ENCODE results near the gene FAAP20.

Gene FAAP20

GRCh38 chr1:2194898-2195673, 514 bp upstream of the FAAP20 start:
- DNase-seq (ENCODE audit: low read depth in 2 of 2) = peak; percentile 78 to 79

DNA sequence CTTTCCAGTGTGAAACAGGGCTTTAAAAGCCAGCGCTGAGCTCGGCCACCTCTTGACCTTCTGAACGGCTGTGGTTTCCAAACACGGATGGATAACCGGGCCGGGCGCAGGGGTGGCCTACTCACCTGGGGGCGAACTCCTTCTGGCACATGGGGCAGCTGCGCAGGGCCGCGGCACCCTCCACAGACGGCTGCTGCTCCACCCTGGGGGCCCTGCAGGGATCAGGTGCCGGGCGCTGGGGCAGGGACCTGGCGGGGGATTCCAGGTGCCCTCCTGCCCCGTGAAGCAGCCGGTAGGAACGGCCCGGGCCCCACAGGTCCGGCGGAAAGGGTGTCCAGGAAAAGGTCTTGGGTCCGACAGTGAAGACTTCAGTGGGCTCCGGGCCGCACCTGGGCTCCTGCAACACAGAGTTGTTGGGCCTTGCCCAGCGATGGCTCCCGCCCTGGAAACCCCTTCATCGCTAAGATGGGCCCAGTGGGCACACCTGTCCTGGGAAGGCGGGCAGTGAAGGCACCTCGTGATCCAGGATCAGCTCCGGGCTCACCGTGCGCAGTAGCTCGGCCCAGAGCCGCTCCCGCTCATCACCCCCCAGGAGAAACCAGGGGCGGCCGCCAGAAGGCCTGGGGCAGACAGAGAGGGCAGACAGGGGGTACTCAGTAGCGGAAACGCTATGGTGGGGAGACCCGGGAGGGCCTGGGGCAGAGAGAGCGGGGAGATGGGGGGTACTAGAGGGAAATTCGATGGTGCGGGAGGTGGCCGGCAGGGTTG, 874 bp downstream of the FAAP20 start:
- no peak for DNase-seq (ENCODE audit: low read depth in 2 of 2)

- no peak for DNase-seq (ENCODE audit: low read depth in 2 of 2)
Measured at GRCh38 chr1:2192031-2192995, 2.3 kb downstream of the FAAP20 start.

- DNase-seq (ENCODE audit: low read depth in 2 of 2) = no peak
Measured at GRCh38 chr1:2190491-2190976, 4.0 kb downstream of the FAAP20 start.

- peak; percentile 85 to 87 for DNase-seq (ENCODE audit: low read depth in 2 of 2)
Measured at GRCh38 chr1:2189459-2190425, 4.8 kb downstream of the FAAP20 start.

DNA sequence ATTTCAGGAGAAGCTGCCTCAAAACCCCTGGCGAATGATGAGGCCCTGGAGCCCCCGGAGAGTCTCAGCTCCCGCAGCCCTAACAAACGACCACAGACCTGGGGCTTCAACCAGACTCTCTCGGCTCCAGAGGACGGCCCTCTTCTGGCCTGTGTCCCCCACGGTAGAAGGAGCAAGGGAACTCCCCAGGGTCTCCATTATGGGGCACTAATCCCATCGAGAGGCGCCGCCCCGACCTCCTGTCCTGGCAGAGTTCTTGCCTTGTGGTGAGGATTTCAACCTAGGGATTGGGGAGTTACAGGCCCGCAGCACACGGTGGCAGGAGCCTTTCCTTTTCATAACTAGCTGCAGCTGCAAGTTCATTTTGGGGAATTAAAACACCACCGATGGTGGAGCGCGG, 6.2 kb downstream of the FAAP20 start:
- no peak for DNase-seq (ENCODE audit: low read depth in 2 of 2)

DNA sequence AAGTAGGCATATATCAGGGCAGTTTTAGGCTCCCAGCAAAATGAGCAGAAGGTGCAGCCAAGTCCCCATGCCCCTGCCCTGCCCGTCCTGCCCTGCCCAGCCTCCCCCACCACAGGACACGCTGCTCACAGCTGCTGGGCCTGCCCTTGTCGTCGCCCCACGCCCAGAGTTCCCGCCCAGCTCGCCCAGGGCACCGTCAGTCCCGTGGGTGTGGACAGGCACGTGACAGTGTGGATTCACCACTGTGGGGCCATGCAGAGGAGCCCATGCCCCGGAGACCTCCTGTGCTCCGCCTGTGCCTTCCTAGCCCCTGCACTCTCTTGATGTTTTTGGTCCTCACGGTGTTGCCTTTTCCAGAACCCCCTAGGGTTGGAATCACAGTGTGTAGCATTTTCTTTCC, 7.0 kb downstream of the FAAP20 start:
- no peak for DNase-seq (ENCODE audit: low read depth in 2 of 2)

DNA sequence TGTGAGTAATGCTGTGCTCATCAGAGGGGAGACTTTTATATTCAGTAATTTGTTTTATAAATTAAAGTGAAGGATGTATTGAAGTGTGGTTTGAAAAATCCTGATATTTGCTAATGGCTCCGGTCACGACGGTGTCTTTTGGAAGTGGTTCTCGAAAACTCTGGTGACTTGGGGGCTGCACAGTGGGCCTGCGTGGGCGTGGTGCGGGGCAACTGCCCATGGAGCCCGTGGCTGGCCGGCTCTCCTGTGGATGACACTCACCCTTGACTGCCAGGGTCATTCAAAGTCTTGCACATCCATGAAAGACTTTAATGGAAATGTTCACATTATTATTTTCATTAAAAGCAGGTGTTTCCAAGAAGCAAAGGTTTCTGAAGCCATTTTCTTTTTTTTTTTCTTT, 7.7 kb downstream of the FAAP20 start:
- no peak for DNase-seq (ENCODE audit: low read depth in 2 of 2)

- DNase-seq (ENCODE audit: low read depth in 2 of 2) = no peak
Measured at GRCh38 chr1:2185880-2186855, 8.4 kb downstream of the FAAP20 start.

GRCh38 chr1:2184934-2185333, 9.6 kb downstream of the FAAP20 start:
- no peak for DNase-seq (ENCODE audit: low read depth in 2 of 2)

GRCh38 chr1:2184531-2184930, 10.0 kb downstream of the FAAP20 start:
- DNase-seq (ENCODE audit: low read depth in 2 of 2) = no peak

GRCh38 chr1:2183937-2184334, 10.6 kb downstream of the FAAP20 start:
- no peak for DNase-seq (ENCODE audit: low read depth in 2 of 2)

DNA sequence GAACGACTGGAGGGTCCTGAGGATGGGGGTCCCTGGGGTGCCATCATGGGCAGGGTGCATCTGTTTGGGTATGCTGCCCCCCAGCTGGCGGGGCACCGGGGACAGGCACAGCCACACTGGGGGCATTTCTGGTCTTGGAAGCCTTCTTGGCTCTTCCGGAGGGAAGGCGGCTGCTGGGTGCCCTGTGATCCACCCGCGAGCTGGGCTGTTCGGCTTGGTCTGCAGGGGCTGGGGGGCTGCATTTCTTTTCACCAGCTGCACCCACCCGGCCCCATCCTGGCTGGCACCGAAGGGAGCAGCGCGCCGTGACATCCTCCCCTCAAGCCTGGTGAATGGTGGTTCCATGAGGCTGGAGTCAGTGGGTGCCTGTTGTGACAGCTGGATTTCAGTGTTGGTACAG, 12.2 kb downstream of the FAAP20 start:
- DNase-seq (ENCODE audit: low read depth in 2 of 2) = no peak

DNA sequence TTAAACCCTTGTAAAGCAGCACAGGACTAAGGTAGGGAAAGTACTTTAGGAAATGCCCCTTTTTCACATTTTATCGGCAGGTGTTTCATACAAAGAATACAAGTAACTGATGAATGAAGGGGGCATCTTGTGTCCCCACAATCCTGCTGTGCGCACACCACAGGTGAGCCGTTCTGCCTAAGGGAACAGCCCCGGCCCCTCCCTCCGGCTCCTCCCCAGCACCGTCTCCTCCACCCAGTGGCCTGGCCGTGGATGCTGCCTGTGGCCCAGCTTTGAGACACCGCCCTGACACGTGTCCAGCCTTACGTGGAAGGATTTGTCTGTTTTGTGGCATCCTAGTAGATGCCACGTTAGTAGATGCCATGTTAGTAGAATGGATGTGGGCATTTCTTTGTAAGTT, 12.8 kb downstream of the FAAP20 start:
- DNase-seq (ENCODE audit: low read depth in 2 of 2) = no peak

DNA sequence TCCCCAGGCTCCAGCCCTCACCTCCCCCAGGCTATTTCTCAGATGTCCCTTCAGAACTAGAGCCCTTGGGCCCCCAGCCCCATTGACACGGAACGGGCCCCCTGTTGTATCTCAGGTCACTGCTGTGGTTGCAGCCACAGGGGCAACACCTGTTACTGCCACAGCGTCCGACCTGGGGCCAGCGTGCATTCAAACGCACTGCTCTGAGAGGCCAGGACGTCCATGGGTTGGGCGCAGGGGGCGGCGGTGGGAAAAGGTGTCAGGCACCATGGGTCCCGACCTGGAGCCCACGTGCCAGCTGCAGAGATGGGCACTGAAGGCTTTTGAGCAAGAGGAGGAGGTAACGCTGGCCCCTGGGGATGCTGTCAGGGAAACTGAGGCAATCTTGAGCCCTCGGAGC, 13.3 kb downstream of the FAAP20 start:
- DNase-seq (ENCODE audit: low read depth in 2 of 2) = no peak

- DNase-seq (ENCODE audit: low read depth in 2 of 2) = no peak
Measured at GRCh38 chr1:2180297-2181245, 14.0 kb downstream of the FAAP20 start.

DNA sequence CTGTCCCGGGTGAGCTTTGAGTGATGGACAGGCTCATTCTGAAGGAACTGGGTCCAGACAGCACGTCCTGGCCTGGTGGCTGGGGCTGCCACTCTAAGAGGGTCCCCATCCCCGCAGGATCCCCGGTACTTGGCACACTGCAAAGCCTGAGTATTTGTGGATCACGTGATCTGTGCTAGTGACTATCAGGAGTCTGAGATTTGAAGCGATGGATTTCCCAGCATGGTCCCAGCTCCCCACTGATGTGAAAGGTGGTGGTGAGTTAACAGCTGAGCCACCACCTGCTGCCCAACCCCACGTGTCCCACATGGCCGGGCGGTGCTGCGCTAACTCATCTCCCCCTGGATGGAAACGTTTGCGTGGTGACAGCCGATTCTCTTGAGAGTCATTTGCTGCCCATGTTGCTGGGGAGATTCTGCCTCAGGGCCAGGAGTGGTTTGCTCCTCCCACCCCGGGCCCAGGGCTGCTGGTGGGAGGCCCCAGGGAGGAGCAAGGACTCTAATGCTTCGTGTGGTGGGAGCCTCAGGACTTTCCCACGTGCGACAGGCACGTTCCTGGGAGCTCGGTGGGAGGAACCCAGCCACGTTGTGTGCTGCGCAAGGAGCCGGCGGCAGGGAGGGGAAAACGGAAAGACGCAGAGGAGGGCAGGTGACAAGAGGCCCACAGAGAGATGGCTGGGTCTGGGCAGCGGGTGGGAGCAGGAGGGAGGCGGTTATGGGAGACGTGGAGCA, 15.1 kb downstream of the FAAP20 start:
- no peak for DNase-seq (ENCODE audit: low read depth in 2 of 2)

DNA sequence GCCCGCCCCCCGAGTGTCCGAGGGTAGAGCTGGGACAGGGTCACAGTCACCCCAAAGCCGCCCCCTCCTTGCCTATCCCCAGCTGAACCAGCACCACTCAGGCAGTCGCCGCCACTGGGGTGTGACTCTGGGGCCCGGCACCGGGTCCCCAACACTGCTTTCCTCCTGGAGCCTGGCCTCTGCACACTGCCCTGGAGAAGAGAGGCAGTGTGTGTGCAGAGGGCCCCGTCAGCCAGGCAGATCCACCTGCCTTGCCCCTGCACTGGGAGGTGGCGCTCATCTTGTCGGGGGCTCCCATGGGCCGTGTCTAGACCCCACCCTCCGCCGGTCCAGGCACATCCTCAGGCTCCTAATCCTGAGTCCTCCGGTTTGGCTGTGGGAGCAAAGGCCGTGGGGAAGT, 15.7 kb downstream of the FAAP20 start:
- no peak for DNase-seq (ENCODE audit: low read depth in 2 of 2)
